SK-N-SH (cell line): Measurements from ENCODE around the gene DUSP28.

Source experiments
- CTCF ChIP-seq: fragments of 200-600 bp; sonication (generic); IDR thresholded peaks from 2 replicates; pipeline ENCODE4 v1.6.1; 2017; ENCODE audit warnings: antibody characterized with exemption, mild to moderate bottlenecking, moderate library complexity
- MAX ChIP-seq: IDR thresholded peaks from 2 replicates; pipeline ENCODE4 v1.4.0; 2012; ENCODE audit warnings: low read depth
- POLR2AphosphoS5 ChIP-seq: IDR thresholded peaks from 2 replicates; pipeline ENCODE4 v1.6.1; 2012; ENCODE audit warnings: low read depth, low read length
- YY1 ChIP-seq: IDR thresholded peaks from 2 replicates; pipeline ENCODE4 v1.4.0; 2012; ENCODE audit warnings: low read depth, mild to moderate bottlenecking

DNA sequence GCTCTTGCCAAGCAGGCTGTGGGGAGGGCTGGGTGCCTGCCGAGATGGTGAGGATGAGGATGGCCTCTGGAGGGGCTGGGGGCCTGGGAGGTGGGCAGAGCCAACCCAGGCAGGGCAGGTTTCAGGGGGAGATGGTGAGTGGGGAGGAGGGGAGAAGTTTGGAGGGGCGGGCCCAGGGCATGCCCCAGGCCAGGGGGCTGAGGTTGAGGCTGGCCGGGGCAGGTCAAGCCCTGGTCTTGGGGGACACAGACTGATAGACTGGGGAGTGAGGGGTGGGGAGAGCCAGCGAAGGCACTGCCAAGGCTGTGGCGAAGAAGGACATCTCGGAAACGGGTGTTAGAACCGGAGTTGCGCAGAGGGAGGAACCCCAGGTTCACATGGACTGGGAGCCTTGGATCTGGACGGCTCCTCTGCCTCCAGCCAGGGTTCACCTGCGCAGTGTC, 39.0 kb downstream of the DUSP28 start:
- TF ChIP-seq CTCF (no peak), MAX (no peak), POLR2AphosphoS5 (no peak), YY1 (no peak)
